ENCODE measurements around the gene SNX2. TPM values are rescaled to one million over a fixed set of nuclear protein-coding genes. Genes with fewer than 3 reads are reported as not detected.
"Not testable (repeated sequence)": the region's sequence is repeated elsewhere in the genome, so short reads cannot be mapped to it uniquely, and the experiment has no call there.

Gene SNX2
- total RNA-seq, 1 donor from 2014 or later: 36.4 TPM

- H3K4me3 Mint-ChIP-seq (ENCODE audit: low read depth): no peak overlapping the region
- H3K9me3 Mint-ChIP-seq: no peaks in the 10 kb centered on the region
- DNase-seq (ENCODE audit: low spot score): no peak
- no peaks in the 10 kb centered on the region for H3K27me3 Mint-ChIP-seq (ENCODE audit: low read depth)
- intact Hi-C loops (cut with micrococcal nuclease): no loop called here
- no peak overlapping the region for H3K27ac Mint-ChIP-seq
- peaks cover 7% of the 10 kb centered on the region for H3K36me3 Mint-ChIP-seq (ENCODE audit: low read depth)
- H3K4me1 Mint-ChIP-seq (ENCODE audit: low read depth): no peaks in the 10 kb centered on the region
Measured at GRCh38 chr5:122831984-122832383, 57.1 kb downstream of the SNX2 start.

GRCh38 chr5:122835681-122836080 lies 60.8 kb downstream of the SNX2 start:
- DNase-seq (ENCODE audit: low spot score): no peak
- no peaks in the 10 kb centered on the region for H3K9me3 Mint-ChIP-seq
- H3K36me3 Mint-ChIP-seq (ENCODE audit: low read depth): peaks cover 3% of the 10 kb centered on the region
- no peak overlapping the region for H3K4me3 Mint-ChIP-seq (ENCODE audit: low read depth)
- H3K4me1 Mint-ChIP-seq (ENCODE audit: low read depth): peaks cover 4% of the 10 kb centered on the region
- H3K27ac Mint-ChIP-seq: no peak overlapping the region
- intact Hi-C loops (cut with micrococcal nuclease): no loop called here
- H3K27me3 Mint-ChIP-seq (ENCODE audit: low read depth): peaks cover 13% of the 10 kb centered on the region

DNA sequence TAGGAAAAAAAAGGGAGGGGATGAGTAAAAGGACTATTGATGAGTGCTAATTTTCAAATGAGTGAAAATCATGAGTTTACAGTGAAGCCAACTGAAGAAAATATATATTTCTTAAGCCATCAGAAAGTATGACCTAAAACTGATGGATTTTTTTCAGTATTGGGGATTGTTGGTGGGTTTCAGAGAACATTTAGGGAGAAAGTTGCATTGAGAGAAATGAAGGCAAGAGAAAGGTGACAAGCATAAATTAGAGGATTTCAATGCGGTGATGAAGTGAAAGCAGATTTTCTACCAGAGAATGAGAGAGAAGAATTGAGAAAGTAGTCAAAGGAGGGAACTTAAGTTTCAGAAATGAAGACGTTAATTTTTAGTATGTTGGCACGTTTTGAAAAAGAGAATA lies 62.1 kb downstream of the SNX2 start:
- Mint-ChIP-seq H3K27ac (no peak overlapping the region), H3K36me3 (ENCODE audit: low read depth) (peaks cover 3% of the 10 kb centered on the region)
- intact Hi-C loops (cut with micrococcal nuclease): no loop called here

GRCh38 chr5:122839731-122840130 lies 64.9 kb downstream of the SNX2 start:
- Mint-ChIP-seq H3K4me1 (ENCODE audit: low read depth) (peaks cover 14% of the 10 kb centered on the region), H3K27me3 (ENCODE audit: low read depth) (peaks cover 21% of the 10 kb centered on the region), H3K4me3 (ENCODE audit: low read depth) (no peak overlapping the region), H3K36me3 (ENCODE audit: low read depth) (peaks cover 3% of the 10 kb centered on the region), H3K9me3 (no peaks in the 10 kb centered on the region), H3K27ac (no peak overlapping the region)
- DNase-seq (ENCODE audit: low spot score): no peak
- intact Hi-C loops (cut with micrococcal nuclease): loop anchor here (10.0 kb wide), 1 partner anchor 135 kb away; no protein-coding TSS in a partner anchor

More for the DNA sequence above, 62.1 kb downstream of the SNX2 start:
- peaks cover 5% of the 10 kb centered on the region for H3K4me1 Mint-ChIP-seq (ENCODE audit: low read depth)
- H3K27me3 Mint-ChIP-seq (ENCODE audit: low read depth): peaks cover 15% of the 10 kb centered on the region
- no peak for DNase-seq (ENCODE audit: low spot score)
- no peak overlapping the region for H3K4me3 Mint-ChIP-seq (ENCODE audit: low read depth)
- no peaks in the 10 kb centered on the region for H3K9me3 Mint-ChIP-seq

DNA sequence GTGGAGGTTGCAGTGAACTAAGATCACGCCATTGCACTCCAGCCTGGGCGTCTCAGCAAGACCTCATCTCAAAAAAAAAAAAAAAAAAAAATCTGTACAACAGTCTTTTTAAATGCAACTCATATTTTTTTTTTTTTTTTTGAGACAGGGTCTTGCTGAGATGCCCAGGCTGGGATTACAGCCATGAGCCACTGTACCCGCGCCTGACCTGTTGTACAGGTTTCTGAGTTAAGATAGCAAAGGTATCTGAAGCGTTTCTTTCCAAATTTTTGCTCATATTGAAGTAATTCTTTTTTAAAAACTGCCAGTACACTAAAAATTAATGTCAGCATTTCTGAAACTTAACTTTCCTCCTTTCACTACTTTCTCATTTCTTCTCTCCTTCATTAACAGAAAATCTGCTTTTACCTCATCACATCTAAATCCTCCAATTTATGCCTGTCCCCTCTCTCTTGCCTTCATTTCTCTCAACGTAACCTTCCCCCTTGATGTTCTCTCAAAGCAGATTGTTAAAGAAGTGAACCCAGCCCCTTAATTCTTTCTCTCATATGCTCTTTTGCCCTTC lies 67.2 kb downstream of the SNX2 start:
- Mint-ChIP-seq H3K36me3 (ENCODE audit: low read depth) (peaks cover 3% of the 10 kb centered on the region), H3K27ac (no peak overlapping the region), H3K4me3 (ENCODE audit: low read depth) (no peak overlapping the region), H3K9me3 (no peaks in the 10 kb centered on the region), H3K27me3 (ENCODE audit: low read depth) (peaks cover 31% of the 10 kb centered on the region), H3K4me1 (ENCODE audit: low read depth) (peaks cover 20% of the 10 kb centered on the region)
- intact Hi-C loops (cut with micrococcal nuclease): loop anchor here (10.0 kb wide), 1 partner anchor 137 kb away; no protein-coding TSS in a partner anchor
- DNase-seq (ENCODE audit: low spot score): no peak

DNA sequence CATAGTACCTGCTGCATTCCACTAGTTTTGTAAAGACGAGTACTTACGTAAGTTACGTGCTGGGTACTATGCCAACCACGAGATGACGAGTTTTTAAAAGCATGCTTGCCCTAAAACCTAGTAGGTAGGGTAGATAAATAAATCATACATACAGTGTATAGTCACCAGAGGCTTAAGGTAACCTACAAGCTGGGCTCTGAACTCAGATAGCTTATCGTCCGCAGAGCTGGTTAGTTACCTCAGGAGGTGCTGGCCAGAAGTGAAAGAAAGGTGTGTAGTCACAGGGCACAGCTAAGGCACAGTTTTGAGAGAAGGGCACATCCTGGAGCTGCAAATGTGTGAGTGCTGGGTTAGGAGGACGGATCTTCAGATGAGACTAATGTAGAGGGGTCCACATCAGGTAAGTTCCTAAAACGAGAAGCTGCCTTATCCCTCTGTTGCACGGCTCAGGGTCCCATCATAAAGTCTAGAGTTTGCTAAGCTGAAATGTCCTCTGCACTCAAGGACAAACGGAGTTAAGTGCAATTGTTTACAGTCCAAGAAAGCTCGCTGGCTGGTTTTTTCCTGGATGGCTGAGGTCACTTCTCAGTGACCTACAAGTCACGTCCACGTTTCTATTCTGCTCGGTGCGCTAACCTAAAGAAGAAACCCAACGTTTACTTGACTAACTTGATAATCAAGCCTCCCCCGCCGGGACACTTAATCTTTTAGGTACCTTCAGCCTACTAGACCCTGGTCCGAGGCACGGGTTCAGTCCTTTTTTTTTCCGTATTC lies 69.4 kb downstream of the SNX2 start:
- Mint-ChIP-seq H3K4me1 (ENCODE audit: low read depth) (peaks cover 20% of the 10 kb centered on the region), H3K4me3 (ENCODE audit: low read depth) (peak overlapping the region; percentile 77), H3K36me3 (ENCODE audit: low read depth) (peaks cover 3% of the 10 kb centered on the region), H3K9me3 (no peaks in the 10 kb centered on the region), H3K27me3 (ENCODE audit: low read depth) (peaks cover 24% of the 10 kb centered on the region), H3K27ac (no peak overlapping the region)
- no peak for DNase-seq (ENCODE audit: low spot score)
- intact Hi-C loops (cut with micrococcal nuclease): loop anchor here (2.0 to 10.0 kb wide), 2 partner anchors 70 to 140 kb away; partner anchors contain the start of gene SNX2

- H3K27ac Mint-ChIP-seq: no peak overlapping the region
- peaks cover 22% of the 10 kb centered on the region for H3K4me1 Mint-ChIP-seq (ENCODE audit: low read depth)
- peaks cover 24% of the 10 kb centered on the region for H3K27me3 Mint-ChIP-seq (ENCODE audit: low read depth)
- H3K36me3 Mint-ChIP-seq (ENCODE audit: low read depth): peaks cover 3% of the 10 kb centered on the region
- H3K4me3 Mint-ChIP-seq (ENCODE audit: low read depth): peak overlapping the region; percentile 77
- no peak for DNase-seq (ENCODE audit: low spot score)
- no peaks in the 10 kb centered on the region for H3K9me3 Mint-ChIP-seq
- intact Hi-C loops (cut with micrococcal nuclease): loop anchor here (2.0 to 10.0 kb wide), 2 partner anchors 70 to 140 kb away; partner anchors contain the start of gene SNX2
Measured at GRCh38 chr5:122844910-122845228, 70.0 kb downstream of the SNX2 start.

- Mint-ChIP-seq H3K27ac (no peak within 1 kb of the TSS), H3K9me3 (no peaks in the 10 kb centered on the region), H3K36me3 (ENCODE audit: low read depth) (peaks cover under 1% of the 10 kb centered on the region), H3K4me3 (ENCODE audit: low read depth) (peak within 1 kb of the TSS; percentile 77), H3K4me1 (ENCODE audit: low read depth) (peaks cover 20% of the 10 kb centered on the region), H3K27me3 (ENCODE audit: low read depth) (peaks cover 22% of the 10 kb centered on the region)
- intact Hi-C loops (cut with micrococcal nuclease): loop anchor here (2.0 to 10.0 kb wide), 2 partner anchors 71 to 141 kb away; partner anchors contain the start of gene SNX2
- peak; percentile 64 for DNase-seq (ENCODE audit: low spot score)
Measured at GRCh38 chr5:122845229-122846050, 70.6 kb downstream of the SNX2 start, which contains the start of gene SNX24. Gene SNX24 (plus strand): TSS chr5:122845613. CDS start chr5:122845634, 21 bp downstream.

DNA sequence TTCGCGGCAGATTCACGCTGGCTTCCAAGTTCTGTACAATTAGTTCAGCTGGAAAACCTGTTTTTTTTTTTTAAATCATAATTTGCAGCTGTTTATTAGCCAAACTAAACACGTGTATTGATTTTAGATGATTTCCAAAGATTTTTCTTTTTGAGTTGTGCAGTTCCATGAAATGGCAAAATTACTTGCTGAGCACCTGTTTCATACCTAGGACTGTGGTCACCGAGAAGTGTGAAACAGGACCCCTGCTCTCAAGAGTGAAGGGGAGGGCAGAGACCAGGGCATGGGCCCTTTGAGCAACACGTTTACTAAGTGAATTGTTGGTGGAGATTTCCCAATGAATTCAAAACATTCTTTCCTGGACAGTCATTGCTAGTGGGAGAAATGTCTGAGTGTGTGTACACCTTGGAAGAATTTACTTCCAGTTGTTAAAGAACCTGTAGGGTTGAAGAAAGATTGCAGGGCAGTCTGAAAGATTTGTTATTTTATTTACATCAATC lies 71.2 kb downstream of the SNX2 start:
- intact Hi-C loops (cut with micrococcal nuclease): loop anchor here (10.0 kb wide), 1 partner anchor 141 kb away; no protein-coding TSS in a partner anchor
- H3K9me3 Mint-ChIP-seq: no peaks in the 10 kb centered on the region

DNA sequence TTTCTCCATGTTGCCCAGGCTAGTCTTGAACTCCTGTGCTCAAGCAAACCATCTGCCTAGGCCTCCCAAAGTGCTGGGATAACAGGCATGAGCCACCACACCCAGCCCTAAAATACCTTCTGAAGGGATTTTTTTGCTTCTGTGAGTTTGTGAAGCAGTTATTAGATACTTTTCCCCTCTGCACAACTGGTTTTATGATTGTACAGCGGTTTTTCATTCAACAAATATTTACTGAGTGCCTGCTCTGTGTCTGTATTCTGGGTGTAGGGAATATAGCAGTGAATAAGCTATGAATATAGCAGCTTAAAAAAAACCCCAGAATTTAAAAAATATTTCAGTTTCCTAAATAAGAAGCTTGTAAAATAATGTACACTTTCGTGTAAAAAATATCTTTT lies 72.8 kb downstream of the SNX2 start:
- Mint-ChIP-seq H3K36me3 (ENCODE audit: low read depth) (no peaks in the 10 kb centered on the region), H3K27me3 (ENCODE audit: low read depth) (peaks cover 14% of the 10 kb centered on the region), H3K4me3 (ENCODE audit: low read depth) (no peak overlapping the region), H3K9me3 (no peaks in the 10 kb centered on the region), H3K27ac (no peak overlapping the region), H3K4me1 (ENCODE audit: low read depth) (peaks cover 17% of the 10 kb centered on the region)
- intact Hi-C loops (cut with micrococcal nuclease): loop anchor here (10.0 kb wide), 1 partner anchor 143 kb away; no protein-coding TSS in a partner anchor
- DNase-seq (ENCODE audit: low spot score): no peak

More for the DNA sequence above, 71.2 kb downstream of the SNX2 start:
- Mint-ChIP-seq H3K27ac (no peak overlapping the region), H3K36me3 (ENCODE audit: low read depth) (no peaks in the 10 kb centered on the region), H3K27me3 (ENCODE audit: low read depth) (peaks cover 21% of the 10 kb centered on the region), H3K4me1 (ENCODE audit: low read depth) (peaks cover 17% of the 10 kb centered on the region), H3K4me3 (ENCODE audit: low read depth) (peak overlapping the region; percentile 24)
- DNase-seq (ENCODE audit: low spot score): no peak

- Mint-ChIP-seq H3K4me3 (ENCODE audit: low read depth) (no peak overlapping the region), H3K27me3 (ENCODE audit: low read depth) (peaks cover 12% of the 10 kb centered on the region), H3K9me3 (no peaks in the 10 kb centered on the region), H3K27ac (no peak overlapping the region), H3K4me1 (ENCODE audit: low read depth) (peaks cover 8% of the 10 kb centered on the region), H3K36me3 (ENCODE audit: low read depth) (no peaks in the 10 kb centered on the region)
- DNase-seq (ENCODE audit: low spot score): no peak
- intact Hi-C loops (cut with micrococcal nuclease): loop anchor here (10.0 kb wide), 1 partner anchor 145 kb away; no protein-coding TSS in a partner anchor
Measured at GRCh38 chr5:122849771-122850170, 74.9 kb downstream of the SNX2 start.

DNA sequence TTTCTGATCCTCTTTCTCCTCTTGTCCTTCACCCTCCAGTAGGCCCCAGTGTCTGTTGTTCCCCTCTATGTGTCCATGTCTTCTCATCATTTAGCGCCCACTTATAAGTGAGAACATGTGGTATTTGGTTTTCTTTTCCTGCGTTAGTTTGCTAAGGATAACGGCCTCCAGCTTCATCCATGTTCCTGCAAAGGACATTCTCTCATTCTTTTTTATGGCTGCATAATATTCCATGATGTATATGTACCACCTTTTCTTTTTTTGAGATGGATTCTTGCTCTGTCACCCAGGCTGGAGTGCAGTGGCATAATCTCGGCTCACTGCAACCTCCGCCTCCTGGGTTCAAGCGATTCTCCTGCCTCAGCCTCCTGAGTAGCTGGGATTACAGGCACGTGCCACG lies 82.7 kb downstream of the SNX2 start:
- H3K27ac Mint-ChIP-seq; intact Hi-C loops (cut with micrococcal nuclease); H3K4me3 Mint-ChIP-seq (ENCODE audit: low read depth); H3K27me3 Mint-ChIP-seq (ENCODE audit: low read depth); H3K4me1 Mint-ChIP-seq (ENCODE audit: low read depth); H3K36me3 Mint-ChIP-seq (ENCODE audit: low read depth); H3K9me3 Mint-ChIP-seq; DNase-seq (ENCODE audit: low spot score): not testable (repeated sequence)

Data from activated T-helper 2 cell treated with anti-CD3 and anti-CD28 coated beads, Interferon-gamma antibody, Interleukin-2, Interleukin-4, amounts not matched to agents 10 μg/mL and 5 μg/mL and 100 μg/mL, durations not matched to agents 14 hours and 24 hours and 36 hours (primary cell).